GM04503 (cell line): ENCODE data around the gene XIRP1.
"Not testable (repeated sequence)": the region's sequence is repeated elsewhere in the genome, so short reads cannot be mapped to it uniquely, and the experiment has no call there.

ENCODE experiments used
- DNase-seq: peaks from one replicate; pipeline ENCODE4 v3.0.0-alpha.2; 2012; ENCODE audit warnings: low read depth

Gene XIRP1, protein sequence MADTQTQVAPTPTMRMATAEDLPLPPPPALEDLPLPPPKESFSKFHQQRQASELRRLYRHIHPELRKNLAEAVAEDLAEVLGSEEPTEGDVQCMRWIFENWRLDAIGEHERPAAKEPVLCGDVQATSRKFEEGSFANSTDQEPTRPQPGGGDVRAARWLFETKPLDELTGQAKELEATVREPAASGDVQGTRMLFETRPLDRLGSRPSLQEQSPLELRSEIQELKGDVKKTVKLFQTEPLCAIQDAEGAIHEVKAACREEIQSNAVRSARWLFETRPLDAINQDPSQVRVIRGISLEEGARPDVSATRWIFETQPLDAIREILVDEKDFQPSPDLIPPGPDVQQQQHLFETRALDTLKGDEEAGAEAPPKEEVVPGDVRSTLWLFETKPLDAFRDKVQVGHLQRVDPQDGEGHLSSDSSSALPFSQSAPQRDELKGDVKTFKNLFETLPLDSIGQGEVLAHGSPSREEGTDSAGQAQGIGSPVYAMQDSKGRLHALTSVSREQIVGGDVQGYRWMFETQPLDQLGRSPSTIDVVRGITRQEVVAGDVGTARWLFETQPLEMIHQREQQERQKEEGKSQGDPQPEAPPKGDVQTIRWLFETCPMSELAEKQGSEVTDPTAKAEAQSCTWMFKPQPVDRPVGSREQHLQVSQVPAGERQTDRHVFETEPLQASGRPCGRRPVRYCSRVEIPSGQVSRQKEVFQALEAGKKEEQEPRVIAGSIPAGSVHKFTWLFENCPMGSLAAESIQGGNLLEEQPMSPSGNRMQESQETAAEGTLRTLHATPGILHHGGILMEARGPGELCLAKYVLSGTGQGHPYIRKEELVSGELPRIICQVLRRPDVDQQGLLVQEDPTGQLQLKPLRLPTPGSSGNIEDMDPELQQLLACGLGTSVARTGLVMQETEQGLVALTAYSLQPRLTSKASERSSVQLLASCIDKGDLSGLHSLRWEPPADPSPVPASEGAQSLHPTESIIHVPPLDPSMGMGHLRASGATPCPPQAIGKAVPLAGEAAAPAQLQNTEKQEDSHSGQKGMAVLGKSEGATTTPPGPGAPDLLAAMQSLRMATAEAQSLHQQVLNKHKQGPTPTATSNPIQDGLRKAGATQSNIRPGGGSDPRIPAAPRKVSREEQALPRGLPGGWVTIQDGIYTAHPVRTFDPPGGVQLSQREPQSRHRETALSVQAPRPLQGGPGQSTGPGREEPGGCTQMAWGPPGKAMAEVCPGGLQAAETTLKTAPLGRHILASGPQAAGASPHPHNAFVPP (N-terminal part only)

DNA sequence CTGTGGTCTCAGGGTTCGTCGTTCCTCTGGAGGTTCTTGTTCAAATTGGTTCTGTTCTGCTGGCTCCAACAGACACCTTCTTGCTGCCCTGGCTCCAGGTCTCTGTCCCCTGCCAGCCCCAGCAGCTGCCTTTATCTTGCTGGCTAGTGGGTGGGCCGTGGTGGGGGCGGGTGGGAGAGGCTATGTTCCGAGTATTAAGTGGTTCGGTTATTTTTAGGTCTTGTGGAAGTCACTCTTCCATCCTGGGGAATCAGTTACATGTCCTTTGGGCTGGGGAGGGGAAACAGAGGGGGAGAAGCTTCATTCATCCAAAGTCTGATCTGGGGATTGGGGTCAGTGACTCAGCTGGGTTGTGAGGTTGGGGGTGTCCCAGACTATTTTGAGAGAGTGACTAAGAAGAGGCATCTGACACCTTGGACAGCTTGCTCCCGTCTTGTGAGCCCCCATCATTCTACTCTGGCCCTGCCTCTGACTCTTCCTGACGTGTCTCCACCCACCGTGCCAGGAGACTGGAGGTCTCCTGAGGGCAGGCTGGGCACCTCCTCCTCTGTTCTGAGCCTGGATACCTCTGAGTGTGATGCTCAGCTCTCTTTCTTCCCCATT is at the start of gene XIRP1:
Gene XIRP1 (minus strand): TSS at position 106 of the 603 bp plus-strand sequence. CDS start 3,150 bp downstream, outside the sequence.
- DNase-seq: no peak

DNA sequence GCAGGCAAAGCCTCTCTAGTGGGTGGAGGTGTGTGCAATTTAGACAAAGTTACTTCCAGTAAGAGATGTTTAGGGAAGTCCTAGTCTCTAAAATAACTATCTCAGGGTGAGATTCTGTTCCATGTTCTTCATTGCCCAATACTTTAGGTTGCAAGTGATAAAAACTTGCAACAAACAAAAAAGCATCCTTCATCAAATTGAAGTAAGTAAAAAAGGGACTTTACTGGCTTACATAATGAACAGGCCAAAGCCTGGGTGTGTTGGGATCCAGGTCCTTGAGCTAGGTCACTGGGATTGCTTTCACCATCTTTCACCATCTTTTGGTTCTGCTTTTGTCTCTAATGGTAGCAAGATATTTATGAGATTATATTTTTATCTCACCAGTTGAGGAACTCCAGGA is 49.2 kb upstream of the XIRP1 start:
- no peak for DNase-seq

DNA sequence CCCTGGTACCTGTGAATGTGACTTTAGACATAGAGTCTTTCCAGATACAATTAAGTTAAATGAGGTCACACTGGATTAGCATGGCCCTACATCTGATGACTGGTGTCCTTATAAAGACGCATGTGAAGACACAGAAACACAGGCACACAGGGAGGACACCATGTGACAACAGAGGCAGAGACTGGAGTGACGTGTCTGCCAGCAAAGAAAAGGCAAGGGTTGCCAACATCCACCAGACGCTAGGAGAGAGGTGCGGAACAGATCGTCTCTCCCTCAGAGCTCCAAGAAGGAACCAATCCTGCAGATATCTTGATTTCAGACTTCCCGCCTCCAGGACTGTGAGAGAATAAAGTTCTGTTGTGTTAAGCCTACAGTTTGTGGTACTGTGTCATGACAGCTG is 44.6 kb upstream of the XIRP1 start:
- no peak for DNase-seq

DNA sequence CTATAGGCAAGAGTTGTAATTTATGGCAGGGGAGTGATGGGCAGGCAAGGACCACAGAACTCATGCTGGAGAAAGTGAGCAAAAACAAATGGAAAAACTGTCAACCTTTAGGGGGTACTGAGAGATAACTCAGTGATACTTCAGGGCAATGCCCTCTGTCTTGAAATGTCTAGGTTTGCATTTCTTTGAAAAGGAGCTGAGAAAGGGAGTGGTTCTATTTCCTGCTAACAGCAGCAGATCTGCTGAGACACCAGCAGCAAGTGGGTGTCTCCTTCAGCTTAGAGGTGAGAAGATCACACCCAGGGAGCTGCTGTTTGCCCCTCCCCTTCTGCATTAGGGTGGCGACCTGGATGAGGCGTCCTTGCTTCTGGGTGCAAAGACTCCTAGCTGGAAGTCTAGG is 42.3 kb upstream of the XIRP1 start:
- no peak for DNase-seq

DNA sequence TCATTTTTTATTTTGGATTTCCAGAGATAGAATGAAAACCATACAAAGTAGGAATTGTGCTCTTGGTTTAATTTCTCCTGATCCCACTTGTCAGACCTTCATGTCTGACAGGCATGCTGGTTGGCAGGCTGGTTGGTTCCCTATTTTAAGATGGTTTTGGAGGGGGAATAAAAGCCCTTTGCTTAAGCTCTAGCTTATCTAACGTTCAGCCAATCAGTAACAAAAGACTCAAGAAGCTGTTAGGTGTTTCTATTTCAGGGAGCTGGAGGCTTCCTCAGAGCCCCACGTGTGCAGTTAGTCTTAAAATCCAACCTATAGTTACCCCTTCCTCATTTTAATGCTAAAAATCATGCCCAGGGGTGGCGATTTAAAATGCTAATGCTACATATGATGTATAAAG is 40.5 kb upstream of the XIRP1 start:
- DNase-seq: no peak

DNA sequence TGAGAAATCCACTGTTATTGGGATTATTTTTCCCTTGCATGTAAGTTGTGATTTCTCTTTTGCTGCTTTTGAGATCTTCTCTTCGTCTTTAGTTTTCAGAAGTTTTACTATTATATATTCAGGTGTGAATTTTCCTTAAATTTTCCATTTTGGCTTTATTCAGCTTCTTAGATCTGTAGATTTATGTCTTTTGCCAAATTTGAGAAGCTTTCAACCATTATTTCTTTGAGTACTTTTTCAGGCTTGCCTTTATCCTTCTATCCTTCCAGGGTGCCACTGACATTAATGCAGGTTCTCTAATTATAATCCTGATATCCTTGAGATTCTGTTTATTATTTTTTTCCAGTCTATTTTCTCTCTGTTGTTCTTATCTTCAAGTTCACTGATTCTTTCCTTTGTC is 38.1 kb upstream of the XIRP1 start:
- no peak for DNase-seq

DNA sequence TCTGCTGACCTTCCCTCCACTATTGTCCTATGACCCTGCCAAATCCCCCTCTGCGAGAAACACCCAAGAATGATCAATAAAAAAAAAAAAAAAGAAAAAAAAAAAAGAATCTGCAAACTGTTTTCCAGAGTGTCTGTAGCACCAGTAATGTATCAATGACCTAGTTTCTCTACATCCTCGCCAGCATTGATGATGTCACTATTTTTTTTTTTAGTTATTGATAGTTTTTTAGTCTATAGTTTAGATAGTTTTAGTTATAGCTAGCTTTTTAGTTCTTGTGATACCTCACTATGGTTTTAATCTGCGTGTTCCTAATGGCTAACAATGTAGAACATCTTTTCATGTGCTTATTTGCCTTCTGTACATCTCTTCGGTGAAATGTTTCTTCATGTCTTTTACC is 36.1 kb upstream of the XIRP1 start:
- DNase-seq: no peak

DNA sequence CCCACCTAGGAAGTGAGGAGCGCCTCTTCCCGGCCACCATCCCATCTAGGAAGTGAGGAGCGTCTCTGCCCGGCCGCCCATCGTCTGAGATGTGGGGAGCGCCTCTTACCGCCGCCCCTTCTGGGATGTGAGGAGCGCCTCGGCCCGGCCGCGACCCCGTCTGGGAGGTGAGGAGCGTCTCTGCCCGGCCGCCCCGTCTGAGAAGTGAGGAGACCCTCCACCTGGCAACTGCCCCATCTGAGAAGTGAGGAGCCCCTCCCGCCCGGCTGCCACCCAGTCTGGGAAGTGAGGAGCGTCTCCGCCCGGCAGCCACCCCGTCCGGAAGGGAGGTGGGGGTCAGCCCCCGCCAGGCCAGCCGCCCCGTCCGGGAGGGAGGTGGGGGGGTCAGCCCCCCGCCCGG is 35.2 kb upstream of the XIRP1 start:
- not testable (repeated sequence) for DNase-seq

DNA sequence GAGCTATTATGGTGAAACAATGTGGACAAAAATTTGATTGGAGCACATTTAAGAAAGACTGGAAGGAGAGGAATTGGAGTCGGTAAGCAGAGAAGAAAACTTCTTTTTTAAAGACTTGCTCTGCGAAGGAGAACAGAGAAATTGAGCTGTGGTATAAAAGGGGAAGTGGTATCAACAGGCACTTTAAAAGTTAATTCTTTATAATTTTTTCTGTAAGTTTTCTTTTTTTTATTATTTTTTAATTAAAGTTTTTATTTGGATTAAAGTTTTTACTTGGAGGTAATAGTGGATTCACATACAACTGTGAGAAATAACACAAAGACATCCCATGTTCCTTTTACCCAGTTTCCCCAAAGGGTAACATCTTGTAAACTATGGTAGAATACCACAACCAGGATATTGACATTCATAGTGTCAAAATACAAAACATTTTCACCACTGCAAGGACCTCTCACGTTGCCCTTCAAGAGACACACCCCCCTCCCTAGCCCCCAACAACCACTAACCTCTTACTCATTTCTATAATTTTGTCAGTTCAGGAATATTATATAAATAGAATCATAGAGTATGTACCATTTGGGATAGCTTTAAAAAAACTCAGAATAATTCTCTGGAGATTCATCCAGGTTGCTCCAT is 33.8 kb upstream of the XIRP1 start:
- DNase-seq: no peak

DNA sequence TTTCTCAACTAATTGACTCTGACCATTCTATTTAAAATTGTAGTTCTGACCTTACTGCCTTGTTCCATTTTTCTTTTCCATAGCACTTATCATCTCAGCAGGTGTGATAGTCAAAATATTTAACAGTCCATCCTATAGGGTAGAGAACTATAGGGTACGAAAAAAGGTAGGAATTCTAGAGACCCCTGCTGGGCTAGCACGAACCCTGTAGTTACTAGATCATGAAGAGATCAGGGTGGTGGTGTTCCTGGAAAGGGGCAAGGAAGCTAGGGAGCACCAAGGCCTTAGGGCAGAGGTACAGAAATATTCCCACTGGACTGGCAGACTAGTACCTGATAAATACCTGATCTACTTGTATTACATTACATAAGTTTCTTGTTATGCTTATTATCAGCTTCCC is 31.9 kb upstream of the XIRP1 start:
- no peak for DNase-seq

DNA sequence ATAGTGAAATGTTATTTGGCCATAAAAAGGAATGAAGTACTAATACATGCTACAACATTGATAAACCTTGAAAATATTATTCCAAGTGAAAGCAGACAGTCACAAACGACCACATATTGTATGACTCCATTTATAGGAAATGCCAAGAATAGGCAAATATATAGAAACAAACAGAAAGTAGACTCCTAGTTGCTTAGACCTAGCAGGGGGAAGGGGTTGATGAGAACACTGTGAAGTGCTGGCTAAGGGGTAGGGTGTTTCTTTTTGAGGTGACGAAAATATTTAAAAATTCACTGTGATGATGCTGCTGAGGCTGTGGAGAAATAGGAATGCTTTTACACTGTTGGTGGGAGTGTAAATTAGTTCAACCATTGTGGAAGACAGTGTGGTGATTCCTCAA is 30.5 kb upstream of the XIRP1 start:
- no peak for DNase-seq

DNA sequence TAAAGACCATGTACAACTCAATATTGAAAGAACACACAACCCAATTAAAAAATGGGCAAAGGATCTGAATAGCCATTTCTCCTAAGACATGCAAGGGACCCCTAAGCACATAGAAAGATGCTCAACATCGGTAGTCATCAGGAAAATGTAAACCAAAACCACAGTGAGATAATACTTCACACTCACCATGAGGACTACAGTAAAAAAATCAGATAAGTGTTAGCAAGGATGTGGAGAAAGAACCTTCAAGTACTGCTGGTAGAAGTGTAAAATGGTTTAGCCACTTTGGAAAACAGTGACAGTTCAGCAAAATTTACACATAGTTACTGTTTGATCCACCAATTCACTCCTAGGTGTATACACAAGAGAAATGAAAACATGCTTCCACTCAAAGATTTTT is 30.1 kb upstream of the XIRP1 start:
- no peak for DNase-seq

DNA sequence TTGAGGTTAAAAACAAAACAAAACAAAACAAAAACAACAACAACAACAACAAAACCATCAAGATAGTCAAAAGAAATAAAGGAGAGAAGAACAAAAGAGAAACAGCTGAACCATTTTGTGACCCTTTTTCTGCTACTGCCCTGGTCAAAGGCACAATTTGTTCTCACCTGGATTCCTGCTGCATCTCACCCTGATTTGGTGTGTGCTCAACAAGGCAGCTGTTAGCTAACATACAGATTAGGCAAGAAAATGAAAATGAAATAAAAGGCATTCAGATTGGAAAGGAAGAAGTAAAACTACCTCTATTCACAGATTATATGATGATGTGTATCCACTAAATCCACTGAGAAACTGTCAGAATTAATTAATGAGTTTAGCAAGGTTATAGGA is 28.7 kb upstream of the XIRP1 start:
- DNase-seq: no peak

DNA sequence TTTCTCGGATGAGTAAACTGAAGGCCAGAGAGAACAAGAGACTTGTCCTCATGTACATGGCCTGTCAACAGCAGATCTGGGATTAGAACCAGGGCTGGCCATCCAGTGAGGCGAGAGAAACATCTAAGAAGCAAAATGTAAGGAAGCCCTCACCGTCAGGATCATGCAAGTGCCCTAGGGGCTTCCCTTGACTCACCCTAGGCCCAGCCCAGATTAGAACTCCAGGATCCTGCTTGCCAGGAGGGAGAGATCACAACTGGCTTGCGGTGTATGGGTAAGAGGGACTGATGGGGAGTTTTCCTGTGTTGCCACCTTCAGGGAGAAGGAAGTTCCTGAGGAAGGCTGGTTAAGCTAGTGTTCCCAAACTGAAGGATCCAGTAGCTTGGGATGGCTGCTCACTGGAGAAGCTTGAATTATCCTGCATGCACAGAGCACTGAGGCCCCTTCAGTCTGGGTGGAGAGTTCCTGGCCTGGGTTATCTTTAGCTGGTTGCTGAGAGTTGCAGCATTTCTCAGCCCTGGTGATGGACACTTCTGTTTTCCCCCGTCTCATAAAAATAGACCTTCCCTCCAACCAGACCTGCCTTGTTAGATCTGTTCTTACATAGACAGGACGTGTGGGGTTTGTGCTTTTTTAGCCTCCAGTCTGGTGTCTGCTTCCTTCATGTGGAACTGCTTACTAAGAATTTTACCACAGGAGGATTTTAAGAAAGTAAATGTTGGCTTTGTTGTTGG is 28.2 kb upstream of the XIRP1 start:
- no peak for DNase-seq

DNA sequence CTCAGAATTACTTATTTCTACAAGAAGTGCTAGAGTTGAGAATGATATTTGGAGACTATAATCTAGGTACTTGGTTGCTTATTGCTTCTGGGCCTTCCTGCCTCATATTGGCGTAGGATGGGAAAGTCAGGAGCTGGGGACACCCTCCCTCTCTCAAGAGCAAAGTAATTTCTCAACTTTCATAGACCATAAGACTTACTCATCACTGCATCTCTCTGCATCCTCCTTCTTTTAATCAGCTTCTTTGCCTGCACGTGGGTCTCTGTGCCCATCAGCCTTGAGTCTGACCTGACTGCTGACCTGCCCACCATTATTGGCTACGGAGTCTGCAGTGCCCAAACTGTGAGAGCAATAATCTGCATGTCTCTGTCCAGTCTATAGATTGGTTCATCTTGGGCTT is 27.3 kb upstream of the XIRP1 start:
- no peak for DNase-seq

DNA sequence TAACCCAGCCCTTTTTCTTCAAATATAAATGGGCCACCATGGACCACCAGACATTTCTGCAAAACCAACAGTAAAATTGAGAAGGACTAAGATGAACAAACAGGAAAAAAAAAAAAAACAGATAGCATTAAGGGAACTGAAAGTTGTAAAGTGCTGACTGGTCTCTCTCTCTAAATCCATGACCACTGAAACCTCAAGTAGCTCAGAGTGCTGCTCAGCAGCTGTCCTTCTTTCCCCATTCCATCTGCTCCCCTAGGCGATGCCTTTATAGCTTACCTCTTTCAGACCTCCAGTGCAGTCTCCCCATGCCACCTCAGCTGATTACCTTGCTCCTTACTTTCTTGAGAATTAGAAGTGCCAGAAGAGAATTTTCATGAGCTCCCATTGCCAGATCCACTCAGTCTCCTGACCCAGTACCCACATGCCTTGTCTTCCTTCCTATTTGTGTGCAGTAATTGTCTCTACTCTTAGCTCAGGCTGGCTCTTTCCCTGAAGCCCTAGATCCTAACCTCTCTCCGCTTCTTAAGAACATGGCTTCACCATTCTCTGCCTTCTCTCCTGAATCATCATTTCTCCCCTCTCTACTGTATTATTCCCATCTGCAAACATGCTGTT is 23.9 kb upstream of the XIRP1 start:
- DNase-seq: no peak

DNA sequence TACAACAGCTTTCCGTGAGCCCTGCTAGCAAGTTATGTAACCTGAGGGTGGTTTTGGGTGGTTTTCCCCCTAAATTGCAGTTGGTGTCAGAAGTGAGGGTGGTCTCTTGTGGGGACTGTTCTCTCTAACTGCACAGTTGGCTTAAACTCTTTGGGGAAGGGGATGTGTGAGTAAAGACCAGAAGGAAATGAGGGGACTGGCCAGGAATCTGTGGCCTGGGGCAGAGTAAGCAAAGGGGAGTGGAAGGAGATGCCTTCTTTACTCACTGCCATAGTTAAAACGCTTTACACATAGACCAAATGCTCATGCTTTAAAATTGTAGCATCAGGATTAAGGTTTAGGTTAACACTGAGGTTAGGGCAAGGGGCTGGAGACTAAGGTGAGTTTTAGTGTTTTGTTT is 21.2 kb upstream of the XIRP1 start:
- DNase-seq: no peak

DNA sequence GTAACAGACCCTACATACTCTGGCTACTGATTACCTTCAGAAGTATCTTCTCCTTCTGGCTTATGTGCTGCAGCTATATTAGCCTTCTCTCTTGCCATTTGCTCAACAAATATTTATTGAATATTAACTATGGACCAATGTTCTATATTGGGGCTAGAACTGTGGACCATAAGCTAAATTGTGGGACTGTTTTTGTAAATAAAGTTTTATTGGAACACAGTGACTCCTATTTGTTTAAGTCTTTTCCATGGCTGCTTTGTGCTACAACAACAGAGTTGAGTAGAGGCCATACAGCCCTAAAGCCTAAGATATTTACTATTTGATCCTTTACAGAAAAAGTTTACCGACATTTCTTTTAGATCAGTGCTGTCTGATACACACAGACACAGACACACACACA is 20.3 kb upstream of the XIRP1 start:
- no peak for DNase-seq

DNA sequence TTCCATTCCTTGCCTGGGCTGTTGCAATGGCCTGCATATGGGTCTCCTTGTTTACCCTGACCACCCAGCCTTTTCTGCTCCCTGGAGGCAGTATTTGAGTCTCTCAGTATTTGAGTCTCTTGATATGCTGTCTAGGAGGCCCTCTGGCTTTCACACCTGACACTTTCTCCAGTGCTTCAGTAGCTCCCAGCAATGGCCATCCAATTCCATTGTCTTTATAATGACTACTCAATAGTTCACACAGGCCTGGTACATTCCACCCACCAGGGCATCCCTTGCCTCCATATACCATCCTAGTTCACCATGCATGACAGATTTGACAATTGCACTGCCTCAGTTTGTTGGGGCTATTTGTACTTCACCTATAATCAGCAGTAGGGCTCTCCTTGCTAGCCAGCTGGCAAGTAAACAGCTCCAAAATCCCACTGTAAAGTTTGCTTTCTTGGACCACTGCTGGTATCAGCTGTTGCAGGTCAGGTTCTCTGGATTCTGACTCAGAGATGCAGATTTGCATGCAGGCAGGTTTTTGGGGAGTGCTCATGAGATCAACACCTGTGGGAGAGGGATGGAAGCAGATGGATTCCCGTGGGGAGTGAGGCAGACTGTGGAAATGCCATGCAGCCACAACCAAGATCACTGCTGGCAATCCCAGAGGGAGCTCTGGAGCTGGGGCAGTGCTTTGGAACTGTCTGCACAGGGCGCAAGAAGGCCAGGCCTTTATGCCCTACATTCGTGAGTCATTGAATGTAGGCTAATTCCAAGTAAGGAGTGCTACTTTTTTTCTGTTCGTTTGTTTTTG is 19.1 kb upstream of the XIRP1 start:
- no peak for DNase-seq

DNA sequence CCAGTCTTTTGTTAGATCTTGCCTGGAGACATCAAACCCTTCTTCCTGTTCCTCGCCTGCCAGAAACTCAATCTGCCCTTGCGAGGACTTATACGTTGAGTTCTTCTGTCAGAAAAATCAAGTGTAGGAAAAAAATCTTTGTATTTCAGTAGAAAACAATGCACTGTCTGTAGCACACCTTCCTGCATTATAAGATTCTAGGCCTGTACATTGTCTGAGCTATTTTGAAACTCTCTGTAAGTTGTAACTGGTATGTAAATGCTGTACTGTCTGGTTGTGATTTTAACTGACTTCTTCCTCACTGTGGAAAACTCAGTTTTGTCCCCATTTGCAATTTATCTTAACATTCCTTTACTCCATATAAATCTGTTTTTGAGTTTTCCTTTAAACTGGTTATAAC is 17.7 kb upstream of the XIRP1 start:
- DNase-seq: no peak
